H9 (cell line): ENCODE results near the gene ZNF124. TPM values are rescaled to one million over a fixed set of nuclear protein-coding genes. Genes with fewer than 3 reads are reported as not detected.

Source experiments
- DNase-seq: peaks from one replicate; pipeline ENCODE4 v3.0.0-alpha.2; 2017
- H2AFZ ChIP-seq: one replicate; pipeline ENCODE4 v1.6.1; 2013; ENCODE audit warnings: mild to moderate bottlenecking, low read length, control low read depth, moderate library complexity
- H2AK5ac ChIP-seq: 2 replicates; pipeline ENCODE4 v1.6.1; 2013; ENCODE audit warnings: low read length, control low read depth, mixed read lengths; ENCODE audit not compliant: insufficient read length
- H2BK120ac ChIP-seq: one replicate; pipeline ENCODE4 v1.6.1; 2013; ENCODE audit warnings: low read depth, mild to moderate bottlenecking, low read length, control low read depth, inconsistent platforms; ENCODE audit not compliant: poor library complexity, severe bottlenecking
- H2BK12ac ChIP-seq: 2 replicates; pipeline ENCODE4 v1.6.1; 2013; ENCODE audit warnings: low read length, control low read depth, mixed read lengths, low read depth; ENCODE audit not compliant: insufficient read length
- H2BK15ac ChIP-seq: 2 replicates; pipeline ENCODE4 v1.6.1; 2013; ENCODE audit warnings: low read depth, low read length, control low read depth
- H2BK20ac ChIP-seq: one replicate; pipeline ENCODE4 v1.6.1; 2013; ENCODE audit warnings: low read depth, mild to moderate bottlenecking, low read length, control low read depth, inconsistent platforms; ENCODE audit not compliant: poor library complexity, severe bottlenecking
- H2BK5ac ChIP-seq: 2 replicates; pipeline ENCODE4 v1.6.1; 2013; ENCODE audit warnings: low read length, control low read depth, mixed read lengths; ENCODE audit not compliant: insufficient read length
- H3K14ac ChIP-seq: 2 replicates; pipeline ENCODE4 v1.6.1; 2013; ENCODE audit warnings: low read length, control low read depth; ENCODE audit not compliant: insufficient read depth
- H3K18ac ChIP-seq: 2 replicates; pipeline ENCODE4 v1.6.1; 2013; ENCODE audit warnings: low read depth, mild to moderate bottlenecking, mixed read lengths, low read length, control low read depth; ENCODE audit not compliant: insufficient read length
- H3K23ac ChIP-seq: 2 replicates; pipeline ENCODE4 v1.6.1; 2013; ENCODE audit warnings: low read length, control low read depth, mixed read lengths, low read depth; ENCODE audit not compliant: insufficient read length
- H3K23me2 ChIP-seq: 2 replicates; pipeline ENCODE4 v1.6.1; 2013; ENCODE audit warnings: low read depth, mild to moderate bottlenecking, mixed read lengths, low read length, control low read depth; ENCODE audit not compliant: insufficient read length, poor library complexity, severe bottlenecking
- H3K27ac ChIP-seq: 2 replicates; pipeline ENCODE4 v1.5.1; 2013; ENCODE audit warnings: low read length, control low read depth, mixed read lengths, low read depth; ENCODE audit not compliant: insufficient read length
- H3K27me3 ChIP-seq: 2 replicates; pipeline ENCODE4 v1.6.1; 2013; ENCODE audit warnings: low read length, control low read depth, inconsistent platforms; ENCODE audit not compliant: insufficient read depth
- H3K4ac ChIP-seq: 2 replicates; pipeline ENCODE4 v1.6.1; 2013; ENCODE audit warnings: low read depth, mild to moderate bottlenecking, control low read depth, inconsistent platforms, low read length, moderate library complexity
- H3K4me1 ChIP-seq: 2 replicates; pipeline ENCODE4 v1.6.1; 2013; ENCODE audit warnings: low read length, control low read depth, inconsistent platforms; ENCODE audit not compliant: insufficient read depth
- H3K4me2 ChIP-seq: 2 replicates; pipeline ENCODE4 v1.6.1; 2013; ENCODE audit warnings: low read length, control low read depth, mixed read lengths; ENCODE audit not compliant: insufficient read length, insufficient read depth
- H3K56ac ChIP-seq: 2 replicates; pipeline ENCODE4 v1.6.1; 2013; ENCODE audit warnings: low read depth, mild to moderate bottlenecking, mixed read lengths, low read length, control low read depth; ENCODE audit not compliant: insufficient read length
- H3K79me1 ChIP-seq: 2 replicates; pipeline ENCODE4 v1.6.1; 2013; ENCODE audit warnings: low read depth, mild to moderate bottlenecking, moderate library complexity, low read length, control low read depth, inconsistent platforms; ENCODE audit not compliant: insufficient read depth, poor library complexity, severe bottlenecking
- H3K79me2 ChIP-seq: 2 replicates; pipeline ENCODE4 v1.6.1; 2013; ENCODE audit warnings: low read length, control low read depth, inconsistent platforms; ENCODE audit not compliant: insufficient read depth
- H3K9ac ChIP-seq: 2 replicates; pipeline ENCODE4 v1.6.1; 2013; ENCODE audit warnings: low read length, control low read depth, mixed read lengths; ENCODE audit not compliant: insufficient read length; ENCODE audit errors: extremely low read depth
- H3K9me3 ChIP-seq: one replicate; pipeline ENCODE4 v1.6.1; 2013; ENCODE audit warnings: low read depth, low read length, inconsistent platforms; ENCODE audit not compliant: control insufficient read depth
- H3T11ph ChIP-seq: one replicate; pipeline ENCODE4 v1.6.1; 2013; ENCODE audit warnings: mild to moderate bottlenecking, low read length, control low read depth, inconsistent platforms
- H4K20me1 ChIP-seq: one replicate; pipeline ENCODE4 v1.6.1; 2013; ENCODE audit not compliant: control insufficient read depth, insufficient read length, insufficient read depth
- H4K5ac ChIP-seq: 2 replicates; pipeline ENCODE4 v1.6.1; 2013; ENCODE audit warnings: low read depth, mild to moderate bottlenecking, mixed read lengths, low read length, control low read depth; ENCODE audit not compliant: insufficient read length
- H4K8ac ChIP-seq: replicated peaks from 2 replicates; pipeline ENCODE4 v1.6.1; 2013; ENCODE audit warnings: low read length, control low read depth, mixed read lengths, low read depth; ENCODE audit not compliant: insufficient read length
- H4K91ac ChIP-seq: 2 replicates; pipeline ENCODE4 v1.6.1; 2013; ENCODE audit warnings: low read depth, mild to moderate bottlenecking, moderate library complexity, mixed read lengths, low read length, control low read depth; ENCODE audit not compliant: insufficient read length
- H3K27ac Mint-ChIP-seq, 3 experiments: 2 replicates in 2 of 3; 3 replicates in 1 of 3; pipeline ENCODE4 v1.8.0; 2020 to 2021; ENCODE audit warnings: mixed read lengths in 3 of 3, mild to moderate bottlenecking in 1 of 3, moderate library complexity in 1 of 3
- H3K27me3 Mint-ChIP-seq: 2 replicates; pipeline ENCODE4 v1.8.0; 2021; ENCODE audit warnings: low read depth, mild to moderate bottlenecking, moderate library complexity, mixed read lengths
- H3K36me3 Mint-ChIP-seq, 3 experiments: 2 replicates in 2 of 3; 3 replicates in 1 of 3; pipeline ENCODE4 v1.8.0; 2020 to 2021; ENCODE audit warnings: low read depth in 3 of 3, mixed read lengths in 3 of 3; ENCODE audit not compliant: insufficient read depth in 1 of 3
- H3K4me1 Mint-ChIP-seq, 2 experiments: 2 replicates each; pipeline ENCODE4 v1.8.0; 2020; ENCODE audit warnings: mixed read lengths in 2 of 2
- H3K4me3 Mint-ChIP-seq, 2 experiments: 2 replicates in 1 of 2; 3 replicates in 1 of 2; pipeline ENCODE4 v1.8.0; 2020 to 2021; ENCODE audit warnings: mild to moderate bottlenecking in 2 of 2, mixed read lengths in 2 of 2, moderate library complexity in 1 of 2
- H3K9me3 Mint-ChIP-seq, 2 experiments: 2 replicates in 1 of 2; 3 replicates in 1 of 2; pipeline ENCODE4 v1.8.0; 2020; ENCODE audit warnings: mild to moderate bottlenecking in 2 of 2, mixed read lengths in 2 of 2, moderate library complexity in 1 of 2
- CTCF ChIP-seq: fragments of 200-600 bp; sonication (generic); conservative IDR thresholded peaks from 3 replicates; pipeline ENCODE4 v1.8.0; 2021; ENCODE audit warnings: antibody characterized with exemption, mild to moderate bottlenecking
- WGBS: extraction: QIAGEN DNeasy Blood & Tissue Kit; methylation state at CpG from one replicate; pipeline ENCODE4 v1.1.7; 2013; ENCODE audit warnings: missing lambda C conversion rate, low lambda C conversion rate, mixed read lengths; ENCODE audit not compliant: insufficient read length; ENCODE audit errors: extremely low coverage; 5-methylcytosine and 5-hydroxymethylcytosine counted together
- total RNA-seq: library from RNA; stranded (reverse); gene quantifications from 2 replicates; pipeline ENCODE4 v1.2.1, GENCODE V29; 2021

The ZNF124 gene
- total RNA-seq, 1 experiment from 2014 or later, result 50.6 TPM

GRCh38 chr1:247156787-247157232 lies 15.0 kb downstream of the ZNF124 start:
- Mint-ChIP-seq H3K27me3 (peaks cover 5% of the 10 kb centered on the region), H3K4me3 (no peak overlapping the region), H3K9me3 (peaks cover 82 to 90% of the 10 kb centered on the region in 2 experiments), H3K27ac (no peak overlapping the region), H3K4me1 (no peaks in the 10 kb centered on the region; a peak in 1 of 4 replicates), H3K36me3 (peaks cover 87 to 95% (median 89%) of the 10 kb centered on the region in 3 experiments)
- H4K20me1 ChIP-seq, result no peaks in the 10 kb centered on the region
- H3K23ac ChIP-seq, result no peak overlapping the region
- no peak overlapping the region for H3K4me2 ChIP-seq
- H4K91ac ChIP-seq, result no peak overlapping the region
- no peak overlapping the region for H2AFZ ChIP-seq
- no peak overlapping the region for H4K8ac ChIP-seq
- no peaks in the 10 kb centered on the region for H3K23me2 ChIP-seq
- no peak overlapping the region for H2BK20ac ChIP-seq
- DNase-seq, result no peak
- peaks cover 58% of the 10 kb centered on the region for H3K9me3 ChIP-seq
- H3K79me1 ChIP-seq, result peaks cover 3% of the 10 kb centered on the region
- peaks cover 6% of the 10 kb centered on the region; the same call in 1 of the 2 replicates for H3K79me2 ChIP-seq
- no peak overlapping the region for H3K56ac ChIP-seq
- no peak overlapping the region for H3K9ac ChIP-seq
- H3K18ac ChIP-seq, result no peak overlapping the region
- WGBS, result no CpG with 5 or more reads among the region's 6 CpGs
- H3K14ac ChIP-seq, result no peak overlapping the region
- no peak overlapping the region for H4K5ac ChIP-seq
- no peak overlapping the region for H2BK15ac ChIP-seq
- H3T11ph ChIP-seq, result no peak overlapping the region
- H3K27ac ChIP-seq, result no peak overlapping the region
- no peak for TF ChIP-seq CTCF
- no peak overlapping the region for H2BK12ac ChIP-seq
- H3K4me1 ChIP-seq, result no peaks in the 10 kb centered on the region
- H2BK120ac ChIP-seq, result no peak overlapping the region
- H3K27me3 ChIP-seq, result no peaks in the 10 kb centered on the region
- no peak overlapping the region for H2BK5ac ChIP-seq
- no peak overlapping the region for H2AK5ac ChIP-seq
- no peak overlapping the region for H3K4ac ChIP-seq
